H1 (cell line): ENCODE measurements around the gene CCL7. TPM values are rescaled to one million over a fixed set of nuclear protein-coding genes. Genes with fewer than 3 reads are reported as not detected.

Experiments used
- CTCF ChIA-PET: fragments of 300-600 bp; sonication (Branson Sonifier 250); formaldehyde crosslinking; loops from one replicate; lab custom pipeline; 2021; ENCODE audit not compliant: partially characterized antibody; lab: Charles Lee
- POLR2A ChIA-PET: fragments of 300-600 bp; sonication (Branson Sonifier 250); formaldehyde crosslinking; loops from one replicate; lab custom pipeline; 2021; ENCODE audit warnings: inconsistent platforms; ENCODE audit not compliant: partially characterized antibody; lab: Charles Lee
- DNase-seq, 2 experiments: peaks; one replicate each; pipeline versions ENCODE4 v3.0.0 to v3.0.0-alpha.2; 2010 to 2022; ENCODE audit warnings: low spot score in 2 of 2, low read depth in 1 of 2, mixed read lengths in 1 of 2
- FAIRE-seq: peaks from 2 replicates; lab custom pipeline; 2011; peaks lifted over from hg19 to GRCh38; lab: Jason Lieb, UNC
- H2AFZ ChIP-seq: 2 replicates; pipeline ENCODE4 v1.8.1; 2012; ENCODE audit warnings: low read length, inconsistent platforms
- H2AK5ac ChIP-seq: 2 replicates; pipeline ENCODE4 v1.6.1; 2013; ENCODE audit warnings: low read depth, low read length
- H2BK120ac ChIP-seq: replicated peaks from 2 replicates; pipeline ENCODE3; 2013; ENCODE audit warnings: low read depth, low read length, inconsistent platforms
- H2BK12ac ChIP-seq: 2 replicates; pipeline ENCODE4 v1.6.1; 2013; ENCODE audit warnings: low read depth, low read length
- H2BK15ac ChIP-seq: 2 replicates; pipeline ENCODE4 v1.6.1; 2013; ENCODE audit warnings: low read length
- H2BK20ac ChIP-seq: 2 replicates; pipeline ENCODE4 v1.6.1; 2013; ENCODE audit warnings: low read length
- H2BK5ac ChIP-seq: 2 replicates; pipeline ENCODE4 v1.6.1; 2013; ENCODE audit warnings: low read depth, low read length
- H3K14ac ChIP-seq: 2 replicates; pipeline ENCODE4 v1.6.1; 2013; ENCODE audit warnings: inconsistent platforms; ENCODE audit not compliant: insufficient read length
- H3K18ac ChIP-seq: 2 replicates; pipeline ENCODE4 v1.6.1; 2013; ENCODE audit warnings: low read length; ENCODE audit errors: extremely low read depth
- H3K23ac ChIP-seq: 2 replicates; pipeline ENCODE4 v1.6.1; 2013; ENCODE audit warnings: inconsistent platforms; ENCODE audit not compliant: insufficient read length
- H3K23me2 ChIP-seq: 2 replicates; pipeline ENCODE4 v1.6.1; 2013; ENCODE audit warnings: low read depth, low read length
- H3K27ac ChIP-seq: 2 replicates; pipeline ENCODE4 v1.6.1; 2011; ENCODE audit warnings: low read depth, low read length, inconsistent platforms
- H3K27me3 ChIP-seq, 4 experiments: replicated peaks in 1 of 4; 1 replicate in 1 of 4; 2 replicates in 3 of 4; pipeline versions ENCODE4 v1.6.1 to v1.8.1; 2011 to 2013; ENCODE audit warnings: low read length in 3 of 4, mild to moderate bottlenecking in 3 of 4, inconsistent platforms in 2 of 4, mixed read lengths in 2 of 4, moderate library complexity in 1 of 4; ENCODE audit not compliant: control insufficient read depth in 3 of 4, insufficient read depth in 3 of 4; ENCODE audit errors: extremely low read depth in 1 of 4
- H3K36me3 ChIP-seq, 4 experiments: 2 replicates each; pipeline versions ENCODE4 v1.6.1 to v1.8.1; 2011 to 2013; ENCODE audit warnings: mild to moderate bottlenecking in 4 of 4, low read length in 3 of 4, moderate library complexity in 2 of 4, control low read depth in 1 of 4, inconsistent platforms in 1 of 4; ENCODE audit not compliant: insufficient read depth in 4 of 4, control insufficient read depth in 2 of 4
- H3K4ac ChIP-seq: replicated peaks from 2 replicates; pipeline ENCODE3; 2013; ENCODE audit warnings: low read length, low read depth, mixed read lengths, inconsistent platforms; ENCODE audit not compliant: insufficient read length
- H3K4me1 ChIP-seq, 4 experiments: replicated peaks in 1 of 4; 1 replicate in 1 of 4; 2 replicates in 3 of 4; pipeline versions ENCODE4 v1.6.1 to v1.8.1; 2011 to 2013; ENCODE audit warnings: low read length in 3 of 4, inconsistent platforms in 2 of 4, mixed read lengths in 1 of 4; ENCODE audit not compliant: insufficient read depth in 4 of 4, control insufficient read depth in 3 of 4
- H3K4me2 ChIP-seq, 2 experiments: 2 replicates each; pipeline versions ENCODE4 v1.6.1 to v1.8.1; 2011 to 2013; ENCODE audit warnings: low read depth in 2 of 2, low read length in 2 of 2, control low read depth in 1 of 2, inconsistent platforms in 1 of 2, mild to moderate bottlenecking in 1 of 2; ENCODE audit not compliant: insufficient read depth in 1 of 2
- H3K4me3 ChIP-seq, 4 experiments: fragments of 200-600, 300-600 bp in 1 of 4; sonication (generic), shearing (Covaris generic), sonication (Bioruptor Twin) in 1 of 4; 2 replicates each; pipeline versions ENCODE4 v1.5.1 to v1.8.1; 2011 to 2016; ENCODE audit warnings: low read length in 4 of 4, low read depth in 3 of 4, control low read depth in 2 of 4, inconsistent platforms in 2 of 4, mild to moderate bottlenecking in 2 of 4, mixed read lengths in 1 of 4, moderate library complexity in 1 of 4; ENCODE audit not compliant: insufficient read depth in 2 of 4; ENCODE audit errors: extremely low read depth in 1 of 4
- H3K56ac ChIP-seq: replicated peaks from 2 replicates; pipeline ENCODE3; 2013; ENCODE audit warnings: low read depth, mild to moderate bottlenecking, mixed read lengths, low read length, inconsistent platforms; ENCODE audit not compliant: insufficient read length
- H3K79me1 ChIP-seq: 2 replicates; pipeline ENCODE4 v1.6.1; 2013; ENCODE audit warnings: low read depth, low read length, control low read depth
- H3K79me2 ChIP-seq, 2 experiments: 2 replicates each; pipeline versions ENCODE4 v1.6.1 to v1.8.1; 2012 to 2013; ENCODE audit warnings: low read length in 2 of 2, mild to moderate bottlenecking in 2 of 2, inconsistent platforms in 1 of 2; ENCODE audit not compliant: insufficient read depth in 2 of 2, control insufficient read depth in 1 of 2
- H3K9ac ChIP-seq, 4 experiments: replicated peaks in 1 of 4; 1 replicate in 1 of 4; 2 replicates in 3 of 4; pipeline versions ENCODE4 v1.6.1 to v1.8.1; 2011 to 2013; ENCODE audit warnings: low read depth in 3 of 4, low read length in 3 of 4, control low read depth in 2 of 4, mild to moderate bottlenecking in 2 of 4, moderate library complexity in 2 of 4, inconsistent platforms in 1 of 4; ENCODE audit errors: extremely low read depth in 1 of 4
- H3K9me3 ChIP-seq, 2 experiments: 2 replicates each; pipeline versions ENCODE4 v1.6.1 to v1.8.1; 2012 to 2013; ENCODE audit warnings: mild to moderate bottlenecking in 2 of 2, moderate library complexity in 2 of 2, control low read depth in 1 of 2, inconsistent platforms in 1 of 2, low read depth in 1 of 2, low read length in 1 of 2, mixed read lengths in 1 of 2; ENCODE audit not compliant: insufficient read depth in 2 of 2
- H4K20me1 ChIP-seq, 2 experiments: replicated peaks in 1 of 2; 2 replicates each; pipeline versions ENCODE3 to v1.8.1; 2011 to 2013; ENCODE audit warnings: inconsistent platforms in 2 of 2, low read length in 2 of 2, mild to moderate bottlenecking in 1 of 2; ENCODE audit not compliant: insufficient read depth in 2 of 2, control insufficient read depth in 1 of 2
- H4K5ac ChIP-seq: 2 replicates; pipeline ENCODE4 v1.6.1; 2013; ENCODE audit warnings: low read length, low read depth, mixed read lengths, inconsistent platforms; ENCODE audit not compliant: insufficient read length
- H4K8ac ChIP-seq: 2 replicates; pipeline ENCODE4 v1.8.0; 2013; ENCODE audit warnings: mild to moderate bottlenecking, moderate library complexity, low read length, inconsistent platforms; ENCODE audit not compliant: insufficient read depth; ENCODE audit errors: extremely low read depth
- H4K91ac ChIP-seq: replicated peaks from 2 replicates; pipeline ENCODE3; 2013; ENCODE audit warnings: low read length, mixed read lengths, inconsistent platforms; ENCODE audit not compliant: insufficient read length
- CEBPB ChIP-seq: IDR thresholded peaks from 2 replicates; pipeline ENCODE4 v1.6.1; 2012; ENCODE audit warnings: low read depth, low read length
- SIX5 ChIP-seq: IDR thresholded peaks from 2 replicates; pipeline ENCODE4 v1.6.1; 2011; ENCODE audit warnings: mild to moderate bottlenecking, low read depth, low read length
- WGBS, 2 experiments: shearing (Covaris generic) in 1 of 2; methylation state at CpG; one replicate each; pipeline versions ENCODE4 v1.1.6 to v1.1.7; 2013 to 2015; ENCODE audit warnings: low lambda C conversion rate in 2 of 2, mixed read lengths in 2 of 2, inconsistent platforms in 1 of 2, low coverage in 1 of 2, missing lambda C conversion rate in 1 of 2; ENCODE audit not compliant: insufficient replicate concordance in 2 of 2, insufficient coverage in 1 of 2, insufficient read length in 1 of 2; ENCODE audit errors: extremely low coverage in 1 of 2, missing lambda C conversion rate in 1 of 2; 5-methylcytosine and 5-hydroxymethylcytosine counted together
- polyA plus RNA-seq, 7 experiments: library from polyadenylated mRNA; depleted of rRNA in 3 of 7; stranded (reverse) in 5 of 7; unstranded in 2 of 7; fragments of >200 nt in 5 of 7; fragments of 200-250 nt in 2 of 7; gene quantifications; 1 replicate in 5 of 7; 2 replicates in 1 of 7; 4 replicates in 1 of 7; pipeline versions ENCODE4 v1.2.1 to v1.2.3, GENCODE V29; 2011 to 2013; ENCODE audit warnings: missing spikeins in 2 of 7, mixed read lengths in 2 of 7
- total RNA-seq: library from RNA; stranded (reverse); fragmentation: NEBNext Ultra II Directional; extraction: Animal tissue kit (Norgen Biotek cat#: 25700); gene quantifications from 2 replicates; pipeline ENCODE4 v1.2.1, GENCODE V29; 2021

The CCL7 gene
- total and polyA plus RNA-seq, 2 of the 8 experiments (the other 6 are each of a cell fraction or from before 2014, with no cell fraction given), result not detected

DNA sequence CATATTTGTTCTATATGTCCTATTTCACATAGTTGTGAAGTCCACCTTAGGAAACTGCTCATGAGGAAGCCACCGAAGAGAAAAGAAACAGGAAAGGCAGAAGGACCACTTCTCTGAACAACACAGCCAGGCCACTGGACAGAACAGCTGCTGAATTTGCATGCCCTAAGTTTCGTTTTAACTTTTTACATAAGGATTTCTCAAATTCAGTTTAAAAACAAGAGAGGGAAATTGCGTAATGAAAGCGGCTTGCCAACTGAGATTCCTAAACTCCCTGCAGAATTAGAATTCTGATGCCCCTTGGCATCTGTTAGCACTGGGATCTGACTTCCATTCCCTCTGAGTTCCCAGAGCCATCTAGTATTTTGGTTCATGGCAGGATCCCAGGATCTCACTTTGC, 44.3 kb downstream of the CCL7 start:
- no peak for DNase-seq
- Histone ChIP-seq H3K4me3 (no peak overlapping the region), H2BK15ac (no peak overlapping the region), H2BK5ac (no peak overlapping the region), H3K79me1 (no peaks in the 10 kb centered on the region), H2AK5ac (no peak overlapping the region), H3K4ac (no peak overlapping the region), H3K27ac (no peak overlapping the region), H4K8ac (no peak overlapping the region), H4K5ac (no peak overlapping the region), H4K91ac (no peak overlapping the region), H2BK120ac (no peak overlapping the region), H3K27me3 (no peaks in the 10 kb centered on the region), H3K23ac (no peak overlapping the region), H3K79me2 (no peaks in the 10 kb centered on the region), H3K18ac (no peak overlapping the region), H2BK20ac (no peak overlapping the region), H3K23me2 (no peaks in the 10 kb centered on the region), H2BK12ac (no peak overlapping the region), H3K4me1 (no peaks in the 10 kb centered on the region), H3K9ac (no peak overlapping the region), H3K9me3 (no peaks in the 10 kb centered on the region), H3K14ac (no peak overlapping the region), H3K56ac (no peak overlapping the region), H3K4me2 (no peak overlapping the region), H4K20me1 (no peaks in the 10 kb centered on the region), H2AFZ (no peak overlapping the region), H3K36me3 (no peaks in the 10 kb centered on the region)
- ChIA-PET POLR2A (no interaction called here), CTCF (interaction anchor here (0.6 to 9.9 kb wide), 4 partner anchors 9 to 115 kb away, joined by 3 to 87 read pairs (median 6); partner anchors contain the start of gene CCL1)
- no peak for FAIRE-seq
- TF ChIP-seq CEBPB, result 0 out of 2 replicates have a peak, but pooled peaks have one; percentile 31
- TF ChIP-seq SIX5, result no peak
- 87% methylated on average over 4 of the region's 4 CpGs; no CpG with 5 or more reads in 1 of the 2 experiments for WGBS, 2 experiments
